ENCODE data around the gene KCNK3. TPM values are rescaled to one million over a fixed set of nuclear protein-coding genes. Genes with fewer than 3 reads are reported as not detected.

KCNK3 gene
- total and polyA plus RNA-seq, 10 of the 15 experiments (the other 5 are each of a cell fraction or from before 2014, with no cell fraction given), result 0.13 TPM; not detected in 9

GRCh38 chr2:26674002-26674751, 18.3 kb upstream of the KCNK3 start:
- RAD21 ChIA-PET (ENCODE audit: unreplicated experiment), result no interaction called here
- DNase-seq (ENCODE audit: low read depth, low spot score) (no peak), FAIRE-seq (no peak), ATAC-seq (no peak)
- in situ Hi-C loops (cut with MboI), result no loop called here
- no TSS peak for BruUV-seq (replicated peaks)
- intact Hi-C loops (cut with micrococcal nuclease; ENCODE audit: unreplicated experiment), result no loop called here
- Histone ChIP-seq H4K20me1 (ENCODE audit: control insufficient read depth, insufficient read depth) (no peaks in the 10 kb centered on the region), H3K27ac (ENCODE audit: control insufficient read depth, insufficient read depth) (no peak overlapping the region), H3K4me3 (no peak overlapping the region), H2AFZ (ENCODE audit: control insufficient read depth, low read depth, low read length) (no peak overlapping the region), H3K9ac (ENCODE audit: control insufficient read depth, insufficient read depth, low read length) (no peak overlapping the region), H3K4me1 (ENCODE audit: control insufficient read depth, insufficient read depth, low read length) (no peaks in the 10 kb centered on the region), H3K9me3 (replicated peaks; ENCODE audit: control insufficient read depth, insufficient read depth, low read length) (no peaks in the 10 kb centered on the region; the same call in 2 of the 3 replicates), H3K27me3 (replicated peaks in 1 of 2; ENCODE audit: control insufficient read depth in 2 of 2, insufficient read depth in 2 of 2, low read length in 1 of 2) (peaks cover 0 to 11% of the 10 kb centered on the region in 2 experiments), H3K36me3 (ENCODE audit: control insufficient read depth in 2 of 2, insufficient read depth in 2 of 2, low read length in 1 of 2) (no peaks in the 10 kb centered on the region), H3K4me2 (ENCODE audit: control insufficient read depth, insufficient read depth) (no peak overlapping the region), H3K79me2 (ENCODE audit: control insufficient read depth, insufficient read depth, low read length) (no peaks in the 10 kb centered on the region)
- CTCF ChIA-PET, result no interaction called here
- no peak for TF ChIP-seq YBX1 (IDR thresholded peaks at IDR 0.05)
- TF ChIP-seq NR2C2 (IDR thresholded peaks at IDR 0.05; ENCODE audit: borderline replicate concordance, control insufficient read depth, insufficient read length, low read depth), result no peak
- TF ChIP-seq MTA3 (IDR thresholded peaks at IDR 0.05; ENCODE audit: borderline replicate concordance, low read length), result no peak
- 7% methylated on average over 14 of the region's 14 CpGs for WGBS (ENCODE audit: insufficient coverage, insufficient replicate concordance, low lambda C conversion rate, missing lambda C conversion rate)
- SMC1A ChIA-PET (ENCODE audit: uncharacterized antibody, unreplicated experiment), result no interaction called here
- POLR2A ChIA-PET, result no interaction called here

DNA sequence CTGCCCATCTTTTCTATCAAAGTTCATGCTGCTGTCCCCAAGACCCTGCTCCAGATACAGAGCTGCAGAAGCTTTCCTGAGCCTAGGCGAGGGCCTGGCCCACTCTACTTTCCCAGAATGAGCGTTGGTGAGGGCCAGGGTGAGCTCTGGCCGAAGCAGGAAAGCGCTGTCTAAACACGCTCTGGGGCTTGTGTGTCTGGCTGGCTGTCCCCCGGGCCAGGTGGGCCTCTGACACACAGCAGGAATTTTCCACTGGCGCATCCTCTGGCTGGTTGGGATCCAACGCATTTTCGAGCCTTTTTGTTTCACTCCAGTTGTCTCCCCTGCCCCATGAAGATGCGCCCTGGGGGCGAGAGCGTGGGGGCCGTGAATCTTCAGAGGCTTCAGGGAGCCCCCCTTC, 17.8 kb upstream of the KCNK3 start:
- H3K4me2 ChIP-seq (ENCODE audit: control insufficient read depth, insufficient read depth), result no peak overlapping the region
- intact Hi-C loops (cut with micrococcal nuclease; ENCODE audit: unreplicated experiment), result no loop called here
- no peaks in the 10 kb centered on the region; the same call in 2 of the 3 replicates for H3K9me3 ChIP-seq (replicated peaks; ENCODE audit: control insufficient read depth, insufficient read depth, low read length)
- ChIA-PET RAD21 (ENCODE audit: unreplicated experiment) (no interaction called here), CTCF (no interaction called here), POLR2A (no interaction called here), SMC1A (ENCODE audit: uncharacterized antibody, unreplicated experiment) (no interaction called here)
- WGBS (ENCODE audit: insufficient coverage, insufficient replicate concordance, low lambda C conversion rate, missing lambda C conversion rate), result 43% methylated on average over 13 of the region's 13 CpGs
- no peak for ATAC-seq
- no peak overlapping the region for H3K4me3 ChIP-seq
- in situ Hi-C loops (cut with MboI), result no loop called here
- no peak overlapping the region for H3K27ac ChIP-seq (ENCODE audit: control insufficient read depth, insufficient read depth)
- no peaks in the 10 kb centered on the region for H3K79me2 ChIP-seq (ENCODE audit: control insufficient read depth, insufficient read depth, low read length)
- H4K20me1 ChIP-seq (ENCODE audit: control insufficient read depth, insufficient read depth), result no peaks in the 10 kb centered on the region
- no peaks in the 10 kb centered on the region for H3K36me3 ChIP-seq (ENCODE audit: control insufficient read depth in 2 of 2, insufficient read depth in 2 of 2, low read length in 1 of 2)
- no peaks in the 10 kb centered on the region for H3K4me1 ChIP-seq (ENCODE audit: control insufficient read depth, insufficient read depth, low read length)
- no peak overlapping the region for H3K9ac ChIP-seq (ENCODE audit: control insufficient read depth, insufficient read depth, low read length)
- no peak for FAIRE-seq
- H2AFZ ChIP-seq (ENCODE audit: control insufficient read depth, low read depth, low read length), result no peak overlapping the region
- BruUV-seq (replicated peaks), result no TSS peak
- no peak for DNase-seq (ENCODE audit: low read depth, low spot score)
- H3K27me3 ChIP-seq (replicated peaks in 1 of 2; ENCODE audit: control insufficient read depth in 2 of 2, insufficient read depth in 2 of 2, low read length in 1 of 2), result peaks cover 0 to 11% of the 10 kb centered on the region in 2 experiments
- TF ChIP-seq EGR1 (IDR thresholded peaks at IDR 0.05; ENCODE audit: borderline replicate concordance in 1 of 2, low read depth in 2 of 2, low read length in 2 of 2) (no peak), NKRF (conservative IDR thresholded peaks at IDR 0.05) (no peak), PAX5 (IDR thresholded peaks at IDR 0.05; ENCODE audit: borderline replicate concordance, low read depth, low read length) (no peak), ZNF384 (IDR thresholded peaks at IDR 0.05; ENCODE audit: borderline replicate concordance, low read depth, low read length) (no peak), RFX5 (IDR thresholded peaks at IDR 0.05; ENCODE audit: low read depth, low read length) (no peak), ATF2 (IDR thresholded peaks at IDR 0.05; ENCODE audit: low read length) (no peak), ZSCAN29 (IDR thresholded peaks at IDR 0.05) (no peak), MTA3 (IDR thresholded peaks at IDR 0.05; ENCODE audit: borderline replicate concordance, low read length) (no peak), E4F1 (IDR thresholded peaks at IDR 0.05; ENCODE audit: borderline replicate concordance, partially characterized antibody) (no peak)
